Body of pancreas (tissue), 4 donors: ENCODE results near the gene CADPS. TPM values are rescaled to one million over a fixed set of nuclear protein-coding genes. Genes with fewer than 3 reads are reported as not detected.

Source experiments
- ATAC-seq: fragments of 150-250 bp; one replicate; pipeline ENCODE4 v1.9.1; 2016
- DNase-seq, 4 donors: peaks; one replicate each; pipeline ENCODE4 v3.0.0-alpha.2; 2019
- H3K27ac ChIP-seq, 4 donors: fragments of 200-600 bp; sonication (generic); 1 replicate in 3 of 4; 2 replicates in 1 of 4; pipeline versions ENCODE4 v1.5.1 to v1.6.1; 2016 to 2019; ENCODE audit warnings: mild to moderate bottlenecking in 1 of 4, mixed read lengths in 1 of 4, moderate library complexity in 1 of 4
- H3K27me3 ChIP-seq, 2 donors: fragments of 200-600 bp; sonication (generic); one replicate each; pipeline ENCODE4 v1.6.0; 2016; ENCODE audit warnings: mild to moderate bottlenecking in 1 of 2
- H3K36me3 ChIP-seq, 2 donors: fragments of 200-600 bp; sonication (generic); replicated peaks in 1 of 2; 2 replicates each; pipeline ENCODE4 v1.5.1; 2016; ENCODE audit warnings: low read depth in 2 of 2; ENCODE audit not compliant: insufficient read depth in 1 of 2
- H3K4me1 ChIP-seq: fragments of 200-600 bp; sonication (generic); one replicate; pipeline ENCODE4 v1.6.0; 2016
- H3K4me3 ChIP-seq, 2 donors: fragments of 200-600 bp; sonication (generic); 1 replicate in 1 of 2; 2 replicates in 1 of 2; pipeline ENCODE4 v1.5.1; 2016 to 2019
- H3K9me3 ChIP-seq, 3 donors: fragments of 200-600 bp; sonication (generic); 1 replicate in 2 of 3; 2 replicates in 1 of 3; pipeline ENCODE4 v1.5.1; 2016
- POLR2A ChIP-seq, 3 donors: fragments of 450-650 bp; IDR thresholded peaks; one replicate each; pipeline ENCODE4 v1.6.1; 2016; ENCODE audit warnings: antibody characterized with exemption in 3 of 3, mild to moderate bottlenecking in 2 of 3
- WGBS, 2 donors: methylation state at CpG; one replicate each; pipeline ENCODE4 v1.1.5; 2017; 5-methylcytosine and 5-hydroxymethylcytosine counted together
- intact Hi-C: fragments of 100-400 bp; cut with DNase I; formaldehyde crosslinking; loops from one replicate; pipeline ENCODE4 v1.15.1; 2023
- total RNA-seq, 2 donors: library from RNA; depleted of rRNA; stranded (reverse); fragments of >200 nt; gene quantifications; one replicate each; pipeline ENCODE4 v1.1.0, GENCODE V29; 2016
- TF ChIP-seq, protein P1 (sequence below), 7 experiments: fragments of 450-650 bp in 4 of 7; fragments of 200-600 bp in 3 of 7; sonication (generic) in 3 of 7; IDR thresholded peaks; one replicate each; pipeline ENCODE4 v1.5.1; 2016 to 2019; ENCODE audit warnings: antibody characterized with exemption in 7 of 7

Gene CADPS
- total RNA-seq, 2 donors from 2014 or later = 22.1 to 67.6 TPM

- intact Hi-C loops = no loop called here
- no peak for ATAC-seq
- Histone ChIP-seq H3K27me3 (no peaks in the 10 kb centered on the region), H3K4me1 (peaks cover 8% of the 10 kb centered on the region), H3K4me3 (no peak overlapping the region), H3K27ac (no peak overlapping the region), H3K36me3 (no peaks in the 10 kb centered on the region), H3K9me3 (no peaks in the 10 kb centered on the region)
- DNase-seq = no peak
- TF ChIP-seq, protein P1, sequence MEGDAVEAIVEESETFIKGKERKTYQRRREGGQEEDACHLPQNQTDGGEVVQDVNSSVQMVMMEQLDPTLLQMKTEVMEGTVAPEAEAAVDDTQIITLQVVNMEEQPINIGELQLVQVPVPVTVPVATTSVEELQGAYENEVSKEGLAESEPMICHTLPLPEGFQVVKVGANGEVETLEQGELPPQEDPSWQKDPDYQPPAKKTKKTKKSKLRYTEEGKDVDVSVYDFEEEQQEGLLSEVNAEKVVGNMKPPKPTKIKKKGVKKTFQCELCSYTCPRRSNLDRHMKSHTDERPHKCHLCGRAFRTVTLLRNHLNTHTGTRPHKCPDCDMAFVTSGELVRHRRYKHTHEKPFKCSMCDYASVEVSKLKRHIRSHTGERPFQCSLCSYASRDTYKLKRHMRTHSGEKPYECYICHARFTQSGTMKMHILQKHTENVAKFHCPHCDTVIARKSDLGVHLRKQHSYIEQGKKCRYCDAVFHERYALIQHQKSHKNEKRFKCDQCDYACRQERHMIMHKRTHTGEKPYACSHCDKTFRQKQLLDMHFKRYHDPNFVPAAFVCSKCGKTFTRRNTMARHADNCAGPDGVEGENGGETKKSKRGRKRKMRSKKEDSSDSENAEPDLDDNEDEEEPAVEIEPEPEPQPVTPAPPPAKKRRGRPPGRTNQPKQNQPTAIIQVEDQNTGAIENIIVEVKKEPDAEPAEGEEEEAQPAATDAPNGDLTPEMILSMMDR (IDR thresholded peaks at IDR 0.05) = no peak
- TF ChIP-seq POLR2A (IDR thresholded peaks at IDR 0.05) = no peak
- 63 to 83% methylated on average over 1 of the region's 1 CpG for WGBS, 2 donors
Measured at GRCh38 chr3:62718011-62718410, 157.2 kb downstream of the CADPS start.

GRCh38 chr3:62712746-62713145, 162.5 kb downstream of the CADPS start:
- H3K27ac ChIP-seq = no peak overlapping the region
- no peaks in the 10 kb centered on the region for H3K36me3 ChIP-seq
- no peaks in the 10 kb centered on the region for H3K4me1 ChIP-seq
- H3K4me3 ChIP-seq = no peak overlapping the region
- no peaks in the 10 kb centered on the region for H3K9me3 ChIP-seq
- H3K27me3 ChIP-seq = no peaks in the 10 kb centered on the region
- no peak for DNase-seq
- intact Hi-C loops = no loop called here
- TF ChIP-seq POLR2A (IDR thresholded peaks at IDR 0.05) = no peak
- TF ChIP-seq, protein P1 (IDR thresholded peaks at IDR 0.05) = no peak
- no peak for ATAC-seq

- intact Hi-C loops = no loop called here
- TF ChIP-seq, protein P1 (IDR thresholded peaks at IDR 0.05) = no peak
- TF ChIP-seq POLR2A (IDR thresholded peaks at IDR 0.05) = no peak
Measured at GRCh38 chr3:62710751-62711150, 164.5 kb downstream of the CADPS start.

DNA sequence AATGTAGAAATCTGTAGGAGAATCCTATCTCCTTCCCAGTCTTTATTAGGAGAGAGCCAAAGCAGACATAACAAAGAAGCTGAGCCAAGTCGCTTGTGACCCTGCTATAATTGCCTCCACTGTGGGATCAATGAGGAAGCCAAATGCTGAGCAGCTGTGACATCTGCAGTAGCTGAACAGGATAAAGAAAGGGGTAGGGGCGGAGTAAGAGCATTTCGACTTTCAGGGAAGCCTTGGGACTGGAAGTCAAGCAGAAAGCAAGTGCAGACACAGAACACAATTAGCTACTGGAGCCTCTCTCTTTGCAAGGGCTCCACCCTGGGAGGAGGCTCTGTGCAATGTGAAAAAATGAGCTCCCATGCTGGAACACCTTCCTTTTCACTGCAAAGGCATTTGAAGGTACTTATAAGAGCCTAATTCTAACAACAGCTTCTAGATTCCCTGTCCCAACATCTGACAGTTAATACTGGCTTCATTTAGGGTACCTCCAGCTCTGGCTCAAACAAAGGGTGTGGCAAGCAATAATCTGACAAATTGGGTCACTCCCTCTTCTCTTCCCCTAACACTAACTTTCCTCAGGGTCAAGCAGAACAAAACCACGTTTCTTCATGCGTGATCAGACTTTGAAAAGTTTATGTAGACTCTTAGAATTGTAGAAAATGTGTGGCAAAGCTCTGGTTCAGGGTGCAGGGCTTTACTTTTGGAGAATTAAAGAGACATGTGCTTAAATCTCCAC, 166.4 kb downstream of the CADPS start:
- TF ChIP-seq, protein P1 (IDR thresholded peaks at IDR 0.05) = no peak
- no peak for TF ChIP-seq POLR2A (IDR thresholded peaks at IDR 0.05)
- no peaks in the 10 kb centered on the region for H3K4me1 ChIP-seq
- H3K27ac ChIP-seq = no peak overlapping the region
- no peaks in the 10 kb centered on the region for H3K9me3 ChIP-seq
- H3K36me3 ChIP-seq = no peaks in the 10 kb centered on the region
- no peak overlapping the region for H3K4me3 ChIP-seq
- no peak for DNase-seq
- no peak for ATAC-seq
- 36 to 40% methylated on average over 5 of the region's 5 CpGs for WGBS, 2 donors
- no peaks in the 10 kb centered on the region for H3K27me3 ChIP-seq
- intact Hi-C loops = no loop called here

More at GRCh38 chr3:62710751-62711150, 164.5 kb downstream of the CADPS start:
- Histone ChIP-seq H3K4me3 (no peak overlapping the region), H3K27ac (no peak overlapping the region), H3K4me1 (no peaks in the 10 kb centered on the region), H3K27me3 (no peaks in the 10 kb centered on the region), H3K9me3 (no peaks in the 10 kb centered on the region), H3K36me3 (no peaks in the 10 kb centered on the region)
- DNase-seq (no peak), ATAC-seq (no peak)
- WGBS, 2 donors = 79 to 80% methylated on average over 3 of the region's 3 CpGs

GRCh38 chr3:62705721-62706120, 169.5 kb downstream of the CADPS start:
- no peak overlapping the region for H3K4me3 ChIP-seq
- 58 to 86% methylated on average over 2 of the region's 2 CpGs for WGBS, 2 donors
- H3K9me3 ChIP-seq = no peaks in the 10 kb centered on the region
- no peaks in the 10 kb centered on the region for H3K4me1 ChIP-seq
- intact Hi-C loops = no loop called here
- DNase-seq = no peak
- no peak for ATAC-seq
- no peak for TF ChIP-seq POLR2A (IDR thresholded peaks at IDR 0.05)
- TF ChIP-seq, protein P1 (IDR thresholded peaks at IDR 0.05) = no peak
- H3K36me3 ChIP-seq = no peaks in the 10 kb centered on the region
- H3K27me3 ChIP-seq = no peaks in the 10 kb centered on the region
- no peak overlapping the region for H3K27ac ChIP-seq
